Ectodermal cell (in vitro differentiated cells): Measurements from ENCODE around the gene FMO4.
"Not testable (repeated sequence)": the region's sequence is repeated elsewhere in the genome, so short reads cannot be mapped to it uniquely, and the experiment has no call there.

ENCODE experiments used
- H3K27ac ChIP-seq: 2 replicates; pipeline ENCODE4 v1.7.0; 2013; ENCODE audit warnings: mild to moderate bottlenecking, low read depth, low read length; ENCODE audit not compliant: insufficient read depth, poor library complexity, severe bottlenecking
- H3K27me3 ChIP-seq: 2 replicates; pipeline ENCODE4 v1.7.0; 2013; ENCODE audit warnings: mild to moderate bottlenecking, low read length; ENCODE audit not compliant: insufficient read depth, control insufficient read depth, poor library complexity, severe bottlenecking
- H3K36me3 ChIP-seq: one replicate; pipeline ENCODE4 v1.7.0; 2013; ENCODE audit warnings: low read length; ENCODE audit not compliant: control insufficient read depth, insufficient read depth
- H3K4me1 ChIP-seq: one replicate; pipeline ENCODE4 v1.7.0; 2013; ENCODE audit warnings: low read length; ENCODE audit not compliant: control insufficient read depth, insufficient read depth
- H3K4me3 ChIP-seq: 2 replicates; pipeline ENCODE4 v1.7.0; 2013; ENCODE audit warnings: low read depth, low read length, control low read depth; ENCODE audit not compliant: insufficient read depth
- H3K9me3 ChIP-seq: 2 replicates; pipeline ENCODE4 v1.7.0; 2013; ENCODE audit warnings: mild to moderate bottlenecking, low read length, moderate library complexity; ENCODE audit not compliant: control insufficient read depth
- WGBS, 2 experiments: methylation state at CpG; one replicate each; pipeline ENCODE4 v1.1.7; 2013; ENCODE audit warnings: missing lambda C conversion rate in 2 of 2; 5-methylcytosine and 5-hydroxymethylcytosine counted together

FMO4 gene

DNA sequence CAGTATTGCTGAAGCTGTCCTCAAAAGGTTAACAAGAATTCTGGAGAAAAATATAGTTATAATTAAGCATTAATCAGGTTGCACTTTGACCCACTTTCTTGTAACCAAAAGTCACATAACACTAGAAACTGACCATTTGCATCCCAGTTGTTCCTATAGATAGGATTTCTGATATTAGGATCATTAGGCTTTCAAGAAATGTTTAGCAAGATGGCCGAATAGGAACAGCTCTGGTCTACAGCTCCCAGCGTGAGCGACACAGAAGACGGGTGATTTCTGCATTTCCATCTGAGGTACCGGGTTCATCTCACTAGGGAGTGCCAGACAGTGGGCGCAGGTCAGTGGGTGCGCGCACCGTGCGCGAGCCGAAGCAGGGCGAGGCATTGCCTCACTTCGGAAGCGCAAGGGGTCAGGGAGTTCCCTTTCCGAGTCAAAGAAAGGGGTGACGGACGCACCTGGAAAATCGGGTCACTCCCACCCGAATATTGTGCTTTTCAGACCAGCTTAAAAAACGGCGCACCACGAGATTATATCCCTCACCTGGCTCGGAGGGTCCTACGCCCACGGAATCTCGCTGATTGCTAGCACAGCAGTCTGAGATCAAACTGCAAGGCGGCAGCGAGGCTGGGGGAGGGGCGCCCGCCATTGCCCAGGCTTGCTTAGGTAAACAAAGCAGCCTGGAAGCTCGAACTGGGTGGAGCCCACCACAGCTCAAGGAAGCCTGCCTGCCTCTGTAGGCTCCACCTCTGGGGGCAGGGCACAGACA lies 59.6 kb downstream of the FMO4 start:
- not testable (repeated sequence) for H3K27me3 ChIP-seq, H3K36me3 ChIP-seq, H3K27ac ChIP-seq, H3K4me1 ChIP-seq, H3K9me3 ChIP-seq, H3K4me3 ChIP-seq
- WGBS, 2 experiments: 65 to 75% methylated on average over 4 to 18 of the region's 32 CpGs

DNA sequence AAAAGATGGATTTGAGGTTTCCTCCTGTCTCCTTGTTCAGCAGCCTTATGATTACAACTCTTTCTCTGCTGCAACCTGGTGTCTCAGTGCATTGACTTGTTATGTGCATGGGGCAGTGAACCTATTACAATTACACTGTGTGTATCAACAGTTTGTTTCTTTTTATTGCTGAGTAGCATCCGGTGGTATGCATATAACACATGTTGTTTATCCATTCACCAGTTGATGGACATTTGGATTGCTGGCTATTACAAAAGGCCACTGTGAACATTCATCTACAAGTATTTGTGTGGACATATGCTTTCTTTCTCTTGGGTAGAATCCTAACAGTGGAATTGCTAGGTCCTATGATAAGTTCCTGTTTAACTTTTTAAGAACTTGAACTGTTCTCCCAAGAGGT lies 65.9 kb downstream of the FMO4 start:
- no peaks in the 10 kb centered on the region for H3K9me3 ChIP-seq
- H3K4me1 ChIP-seq: no peaks in the 10 kb centered on the region
- 92 to 100% methylated on average over 1 of the region's 1 CpG for WGBS, 2 experiments
- H3K36me3 ChIP-seq: no peaks in the 10 kb centered on the region
- no peaks in the 10 kb centered on the region for H3K27me3 ChIP-seq
- no peak overlapping the region for H3K27ac ChIP-seq
- H3K4me3 ChIP-seq: no peak overlapping the region

DNA sequence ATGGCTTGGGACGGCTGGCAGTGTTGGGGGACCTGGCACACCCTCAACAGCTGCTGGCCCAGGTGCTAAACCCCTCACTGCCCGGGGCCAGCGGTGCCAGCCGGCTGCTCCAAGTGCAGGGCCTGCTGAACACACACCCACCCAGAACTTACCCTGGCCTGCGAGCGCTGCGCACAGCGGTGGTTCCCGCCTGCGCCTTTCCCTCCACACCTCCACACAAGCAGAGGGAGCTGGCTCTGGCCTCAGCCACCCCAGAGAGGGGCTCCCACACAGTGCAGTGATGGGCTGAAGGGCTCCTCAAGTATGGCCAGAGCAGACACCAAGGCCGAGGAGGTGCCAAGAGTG lies 67.9 kb downstream of the FMO4 start:
- no peaks in the 10 kb centered on the region for H3K36me3 ChIP-seq
- H3K4me1 ChIP-seq: no peaks in the 10 kb centered on the region
- WGBS, 2 experiments: 95 to 98% methylated on average over 11 of the region's 11 CpGs
- H3K9me3 ChIP-seq: no peaks in the 10 kb centered on the region
- no peak overlapping the region for H3K4me3 ChIP-seq
- no peak overlapping the region for H3K27ac ChIP-seq
- no peaks in the 10 kb centered on the region for H3K27me3 ChIP-seq

- Histone ChIP-seq H3K27me3 (no peaks in the 10 kb centered on the region), H3K9me3 (no peaks in the 10 kb centered on the region), H3K4me3 (no peak overlapping the region), H3K4me1 (no peaks in the 10 kb centered on the region), H3K36me3 (no peaks in the 10 kb centered on the region), H3K27ac (no peak overlapping the region)
- WGBS, 2 experiments: 100% methylated on average over 1 of the region's 2 CpGs; no CpG with 5 or more reads in 1 of the 2 experiments
Observed at GRCh38 chr1:171384496-171384895, 70.5 kb downstream of the FMO4 start.

- 89 to 92% methylated on average over 3 of the region's 3 CpGs for WGBS, 2 experiments
- no peaks in the 10 kb centered on the region for H3K27me3 ChIP-seq
- H3K4me1 ChIP-seq: no peaks in the 10 kb centered on the region
- no peaks in the 10 kb centered on the region for H3K9me3 ChIP-seq
- no peak overlapping the region for H3K4me3 ChIP-seq
- H3K27ac ChIP-seq: no peak overlapping the region
- no peaks in the 10 kb centered on the region for H3K36me3 ChIP-seq
Observed at GRCh38 chr1:171389171-171389570, 75.2 kb downstream of the FMO4 start.

- H3K36me3 ChIP-seq, H3K4me3 ChIP-seq, H3K4me1 ChIP-seq, H3K9me3 ChIP-seq, H3K27me3 ChIP-seq, H3K27ac ChIP-seq: not testable (repeated sequence)
- WGBS, 2 experiments: 95 to 96% methylated on average over 1 of the region's 1 CpG
Observed at GRCh38 chr1:171390740-171391139, 76.8 kb downstream of the FMO4 start.
